MM.1S (cell line): ENCODE results near the gene CD300H.

ENCODE experiments used
- DNase-seq: peaks from one replicate; pipeline ENCODE4 v3.0.0-alpha.2; 2015
- H2AFZ ChIP-seq: fragments of 300-600 bp; sonication (generic); 2 replicates; pipeline ENCODE4 v1.6.0; 2016; ENCODE audit warnings: antibody characterized with exemption, low read length
- H3F3A ChIP-seq: fragments of 300-600 bp; sonication (generic); 2 replicates; pipeline ENCODE4 v1.6.1; 2016; ENCODE audit warnings: mild to moderate bottlenecking, antibody characterized with exemption, low read length, moderate library complexity, mixed read lengths; ENCODE audit not compliant: insufficient read depth
- H3K27ac ChIP-seq: fragments of 300-600 bp; sonication (generic); 2 replicates; pipeline ENCODE4 v1.5.1; 2016; ENCODE audit warnings: mild to moderate bottlenecking, low read length
- H3K27me3 ChIP-seq: fragments of 300-600 bp; sonication (generic); replicated peaks from 2 replicates; pipeline ENCODE4 v1.6.0; 2016; ENCODE audit warnings: low read length; ENCODE audit not compliant: insufficient read depth
- H3K36me3 ChIP-seq: fragments of 300-600 bp; sonication (generic); replicated peaks from 2 replicates; pipeline ENCODE4 v1.6.1; 2016; ENCODE audit warnings: mild to moderate bottlenecking, low read length, mixed read lengths; ENCODE audit not compliant: insufficient read depth
- H3K4me1 ChIP-seq: fragments of 300-600 bp; sonication (generic); 2 replicates; pipeline ENCODE4 v1.6.1; 2016; ENCODE audit warnings: low read length, mixed read lengths
- H3K4me2 ChIP-seq: fragments of 300-600 bp; sonication (generic); 2 replicates; pipeline ENCODE4 v1.6.0; 2016; ENCODE audit warnings: low read depth, low read length
- H3K4me3 ChIP-seq: fragments of 300-600 bp; sonication (generic); 2 replicates; pipeline ENCODE4 v1.5.1; 2016; ENCODE audit warnings: low read length, mixed read lengths
- H3K79me2 ChIP-seq: fragments of 300-600 bp; sonication (generic); 2 replicates; pipeline ENCODE4 v1.6.1; 2016; ENCODE audit warnings: mixed run types, low read length, mixed read lengths
- H3K9ac ChIP-seq: fragments of 300-600 bp; sonication (generic); 2 replicates; pipeline ENCODE4 v1.6.1; 2016; ENCODE audit warnings: low read length, mixed read lengths
- H3K9me2 ChIP-seq: fragments of 300-600 bp; sonication (generic); replicated peaks from 2 replicates; pipeline ENCODE4 v1.6.1; 2016; ENCODE audit warnings: mild to moderate bottlenecking, low read length, mixed read lengths; ENCODE audit not compliant: insufficient read depth
- H3K9me3 ChIP-seq: fragments of 300-600 bp; sonication (generic); replicated peaks from 2 replicates; pipeline ENCODE4 v1.6.1; 2016; ENCODE audit warnings: mild to moderate bottlenecking, low read length, mixed read lengths; ENCODE audit not compliant: insufficient read depth
- H4K20me1 ChIP-seq: fragments of 300-600 bp; sonication (generic); 2 replicates; pipeline ENCODE4 v1.6.1; 2016; ENCODE audit warnings: mild to moderate bottlenecking, low read length, moderate library complexity, mixed read lengths; ENCODE audit not compliant: insufficient read depth
- CTCF ChIP-seq: fragments of 300-600 bp; sonication (generic); IDR thresholded peaks from 2 replicates; pipeline ENCODE4 v1.5.1; 2016; ENCODE audit warnings: antibody characterized with exemption, low read length, mixed read lengths
- EZH2 ChIP-seq: fragments of 300-600 bp; sonication (generic); optimal IDR thresholded peaks from 2 replicates; pipeline ENCODE3; 2017; ENCODE audit warnings: low read depth, mild to moderate bottlenecking, antibody characterized with exemption, low read length, mixed read lengths
- EZH2phosphoT487 ChIP-seq: fragments of 300-600 bp; sonication (generic); IDR thresholded peaks from 2 replicates; pipeline ENCODE4 v1.6.1; 2018; ENCODE audit warnings: antibody characterized with exemption, low read length

CD300H gene

GRCh38 chr17:74547264-74547663, 20.0 kb downstream of the CD300H start:
- peaks cover 75% of the 10 kb centered on the region for H3K27me3 ChIP-seq
- H3K9me2 ChIP-seq, result no peaks in the 10 kb centered on the region
- no peak for TF ChIP-seq EZH2phosphoT487
- no peak for TF ChIP-seq EZH2
- no peak for TF ChIP-seq CTCF
- no peaks in the 10 kb centered on the region for H3K4me1 ChIP-seq
- no peak overlapping the region for H2AFZ ChIP-seq
- no peaks in the 10 kb centered on the region for H3K79me2 ChIP-seq
- H3K4me3 ChIP-seq, result no peak overlapping the region
- no peak overlapping the region for H3K9ac ChIP-seq
- no peaks in the 10 kb centered on the region for H3K9me3 ChIP-seq
- H3K27ac ChIP-seq, result no peak overlapping the region
- no peaks in the 10 kb centered on the region for H3K36me3 ChIP-seq
- H3F3A ChIP-seq, result no peaks in the 10 kb centered on the region
- no peak overlapping the region for H3K4me2 ChIP-seq
- H4K20me1 ChIP-seq, result no peaks in the 10 kb centered on the region
- DNase-seq, result no peak

DNA sequence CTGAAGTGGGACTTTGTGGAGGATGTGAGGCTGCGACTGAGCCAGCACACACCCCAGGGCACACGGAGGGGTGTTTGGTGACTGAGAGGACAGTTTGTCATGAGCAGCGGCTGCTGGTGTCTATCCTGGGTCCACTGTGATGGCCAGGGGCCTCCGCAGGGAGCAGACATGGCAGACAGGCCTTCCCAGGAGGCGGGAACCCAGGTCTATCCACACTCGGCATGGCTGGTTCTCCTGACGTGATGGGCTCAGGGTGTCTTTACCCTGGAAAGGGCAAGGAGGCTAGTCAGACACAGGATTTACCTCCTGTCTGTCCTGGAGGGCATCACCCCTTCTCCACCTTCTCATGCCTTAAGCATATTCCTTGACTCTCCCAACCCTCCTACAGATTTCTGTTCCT, 20.7 kb downstream of the CD300H start:
- no peak overlapping the region for H2AFZ ChIP-seq
- H3K27me3 ChIP-seq, result peaks cover 76% of the 10 kb centered on the region
- no peaks in the 10 kb centered on the region for H3F3A ChIP-seq
- no peaks in the 10 kb centered on the region for H3K4me1 ChIP-seq
- H3K4me2 ChIP-seq, result no peak overlapping the region
- no peaks in the 10 kb centered on the region for H3K9me3 ChIP-seq
- no peaks in the 10 kb centered on the region for H4K20me1 ChIP-seq
- no peak for TF ChIP-seq CTCF
- TF ChIP-seq EZH2phosphoT487, result no peak
- no peaks in the 10 kb centered on the region for H3K79me2 ChIP-seq
- H3K4me3 ChIP-seq, result no peak overlapping the region
- H3K9ac ChIP-seq, result no peak overlapping the region
- no peaks in the 10 kb centered on the region for H3K36me3 ChIP-seq
- no peak overlapping the region for H3K27ac ChIP-seq
- H3K9me2 ChIP-seq, result no peaks in the 10 kb centered on the region
- no peak for DNase-seq

DNA sequence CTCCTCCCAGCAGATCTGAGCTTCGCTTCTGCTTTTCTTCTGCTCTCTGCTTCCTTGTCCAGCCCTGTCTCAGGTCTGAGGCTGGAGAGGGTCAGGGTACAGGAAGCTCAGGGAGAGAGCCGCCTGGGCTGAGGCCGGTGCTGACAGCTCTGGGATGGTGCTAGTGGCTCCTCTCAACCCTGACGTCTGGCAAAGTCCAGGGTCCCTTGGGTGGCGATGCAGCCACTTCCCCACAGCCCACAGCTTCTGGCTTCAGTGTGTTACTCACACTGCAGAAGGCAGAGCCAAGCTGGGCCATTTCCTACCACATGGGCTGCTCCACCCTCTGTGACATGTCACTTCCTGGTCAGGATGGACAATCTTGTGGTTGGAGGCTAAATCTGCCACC, 21.5 kb downstream of the CD300H start, which contains the start of gene CD300C:
CD300C (minus strand) TSS at position 273 of the 388 bp plus-strand sequence. CDS start 333 bp downstream, outside the sequence.
- no peak for DNase-seq
- Histone ChIP-seq H3K36me3 (no peaks in the 10 kb centered on the region), H3K79me2 (no peaks in the 10 kb centered on the region), H3K9ac (no peak within 1 kb of the TSS), H3K4me2 (no peak within 1 kb of the TSS), H3K4me3 (no peak within 1 kb of the TSS), H3K27me3 (peaks cover 77% of the 10 kb centered on the region), H3K9me3 (no peaks in the 10 kb centered on the region), H3K27ac (no peak within 1 kb of the TSS), H2AFZ (no peak within 1 kb of the TSS), H3K4me1 (no peaks in the 10 kb centered on the region), H4K20me1 (no peaks in the 10 kb centered on the region), H3F3A (no peaks in the 10 kb centered on the region), H3K9me2 (no peaks in the 10 kb centered on the region)
- no peak for TF ChIP-seq CTCF
- TF ChIP-seq EZH2phosphoT487, result no peak
- TF ChIP-seq EZH2, result no peak
